ENCODE data around the gene MEOX2. TPM values are rescaled to one million over a fixed set of nuclear protein-coding genes. Genes with fewer than 3 reads are reported as not detected.

Gene MEOX2
- total and polyA plus RNA-seq, 2 of the 8 experiments (the other 6 are each of a cell fraction or from before 2014, with no cell fraction given), result 0.05 to 0.19 TPM

- Histone ChIP-seq H3K4me2 (ENCODE audit: insufficient read depth in 1 of 2, low read depth in 2 of 2, low read length in 2 of 2) (no peak overlapping the region), H3K23me2 (ENCODE audit: low read depth, low read length) (no peaks in the 10 kb centered on the region), H2BK12ac (ENCODE audit: low read depth, low read length) (no peak overlapping the region), H3K79me2 (ENCODE audit: control insufficient read depth in 1 of 2, insufficient read depth in 2 of 2, low read length in 2 of 2) (no peaks in the 10 kb centered on the region), H2BK120ac (replicated peaks; ENCODE audit: low read depth, low read length) (no peak overlapping the region), H3K9me3 (ENCODE audit: insufficient read depth in 2 of 2, low read depth in 1 of 2, low read length in 1 of 2) (no peaks in the 10 kb centered on the region), H4K8ac (ENCODE audit: extremely low read depth, insufficient read depth, low read length) (no peak overlapping the region), H3K27me3 (replicated peaks in 1 of 4; ENCODE audit: control insufficient read depth in 3 of 4, extremely low read depth in 1 of 4, insufficient read depth in 3 of 4, low read length in 3 of 4) (no peaks in the 10 kb centered on the region), H3K9ac (replicated peaks in 1 of 4; ENCODE audit: extremely low read depth in 1 of 4, low read depth in 3 of 4, low read length in 3 of 4) (no peak overlapping the region), H4K91ac (replicated peaks; ENCODE audit: insufficient read length, low read length) (no peak overlapping the region), H3K79me1 (ENCODE audit: low read depth, low read length) (no peaks in the 10 kb centered on the region), H4K20me1 (replicated peaks in 1 of 2; ENCODE audit: control insufficient read depth in 1 of 2, insufficient read depth in 2 of 2, low read length in 2 of 2) (no peaks in the 10 kb centered on the region), H2AK5ac (ENCODE audit: low read depth, low read length) (no peak overlapping the region), H3K36me3 (ENCODE audit: control insufficient read depth in 2 of 4, insufficient read depth in 4 of 4, low read length in 3 of 4) (no peaks in the 10 kb centered on the region), H2BK20ac (ENCODE audit: low read length) (no peak overlapping the region), H2AFZ (ENCODE audit: low read length) (no peak overlapping the region), H3K18ac (ENCODE audit: extremely low read depth, low read length) (no peak overlapping the region), H3K4me3 (ENCODE audit: extremely low read depth in 1 of 4, insufficient read depth in 2 of 4, low read depth in 3 of 4, low read length in 4 of 4) (no peak overlapping the region), H3K4me1 (replicated peaks in 1 of 4; ENCODE audit: control insufficient read depth in 3 of 4, insufficient read depth in 4 of 4, low read length in 3 of 4) (no peaks in the 10 kb centered on the region), H3K23ac (ENCODE audit: insufficient read length) (no peak overlapping the region), H2BK5ac (ENCODE audit: low read depth, low read length) (no peak overlapping the region), H3K4ac (replicated peaks; ENCODE audit: insufficient read length, low read depth, low read length) (no peak overlapping the region), H3K27ac (ENCODE audit: low read depth, low read length) (no peak overlapping the region), H2BK15ac (ENCODE audit: low read length) (no peak overlapping the region), H3K56ac (replicated peaks; ENCODE audit: insufficient read length, low read depth, low read length) (no peak overlapping the region), H3K14ac (ENCODE audit: insufficient read length) (no peak overlapping the region), H4K5ac (ENCODE audit: insufficient read length, low read depth, low read length) (no peak overlapping the region)
- no peak for DNase-seq (ENCODE audit: low read depth in 1 of 2, low spot score in 2 of 2)
- 86% methylated on average over 3 of the region's 3 CpGs; no CpG with 5 or more reads in 1 of the 2 experiments for WGBS, 2 experiments (ENCODE audit: extremely low coverage in 1 of 2, insufficient coverage in 1 of 2, insufficient read length in 1 of 2, insufficient replicate concordance in 2 of 2, low coverage in 1 of 2, low lambda C conversion rate in 2 of 2, missing lambda C conversion rate in 1 of 2)
- ChIA-PET POLR2A (ENCODE audit: partially characterized antibody) (no interaction called here), CTCF (ENCODE audit: partially characterized antibody) (interaction anchor here (0.8 kb wide), 1 partner anchor 939 kb away, joined by 3 read pairs; no protein-coding TSS in a partner anchor)
- FAIRE-seq, result no peak
- TF ChIP-seq POLR2A (IDR thresholded peaks at IDR 0.05; ENCODE audit: control extremely low read depth in 1 of 2, low read depth in 2 of 2, low read length in 2 of 2) (no peak), CBX8 (IDR thresholded peaks at IDR 0.05; ENCODE audit: borderline replicate concordance, low read depth, low read length) (no peak), GABPA (IDR thresholded peaks at IDR 0.05; ENCODE audit: borderline replicate concordance, insufficient read depth, low read length) (no peak), NANOG (IDR thresholded peaks at IDR 0.05; ENCODE audit: insufficient read depth, low read depth, low read length, poor library complexity, severe bottlenecking) (no peak), SIX5 (IDR thresholded peaks at IDR 0.05; ENCODE audit: low read depth, low read length) (no peak), RAD21 (IDR thresholded peaks at IDR 0.05 in 1 of 2, conservative IDR thresholded peaks at IDR 0.05 in 1 of 2; ENCODE audit: low read depth in 2 of 2, low read length in 2 of 2) (no peak), CHD2 (IDR thresholded peaks at IDR 0.05; ENCODE audit: low read length) (no peak), EGR1 (IDR thresholded peaks at IDR 0.05; ENCODE audit: borderline replicate concordance, low read depth, low read length) (no peak), E2F6 (IDR thresholded peaks at IDR 0.05) (no peak), JUND (IDR thresholded peaks at IDR 0.05; ENCODE audit: low read length) (no peak), HDAC2 (IDR thresholded peaks at IDR 0.05; ENCODE audit: borderline replicate concordance in 1 of 2, low read depth in 2 of 2, low read length in 2 of 2) (no peak), SUZ12 (IDR thresholded peaks at IDR 0.05; ENCODE audit: low read length) (no peak), HDAC6 (IDR thresholded peaks at IDR 0.05; ENCODE audit: low read depth, low read length) (no peak), SIN3A (conservative IDR thresholded peaks at IDR 0.05 in 1 of 2, IDR thresholded peaks at IDR 0.05 in 1 of 2; ENCODE audit: low read depth in 1 of 2, low read length in 2 of 2) (no peak)
These were observed 7.8 kb downstream of the MEOX2 start for GRCh38 chr7:15678653-15679052.

Measured in H1 (cell line).